ENCODE measurements around the gene HEATR1.

The HEATR1 gene

GRCh38 chr1:236540813-236541465 is 63.4 kb downstream of the HEATR1 start:
- FAIRE-seq: no peak

- FAIRE-seq: no peak
These were observed 67.8 kb downstream of the HEATR1 start for GRCh38 chr1:236536540-236536939.

GRCh38 chr1:236535662-236536161 is 68.6 kb downstream of the HEATR1 start:
- FAIRE-seq: no peak

- FAIRE-seq: no peak
These were observed 69.1 kb downstream of the HEATR1 start for GRCh38 chr1:236535190-236535589.

GRCh38 chr1:236534151-236534651 is 70.1 kb downstream of the HEATR1 start:
- FAIRE-seq: no peak

GRCh38 chr1:236532850-236533249 is 71.5 kb downstream of the HEATR1 start:
- no peak for FAIRE-seq

- FAIRE-seq: no peak
These were observed 73.4 kb downstream of the HEATR1 start for GRCh38 chr1:236530959-236531358.

GRCh38 chr1:236530286-236530685 is 74.0 kb downstream of the HEATR1 start:
- no peak for FAIRE-seq

GRCh38 chr1:236526079-236526478 is 78.2 kb downstream of the HEATR1 start:
- FAIRE-seq: no peak

GRCh38 chr1:236524895-236525184 is 79.5 kb downstream of the HEATR1 start:
- no peak for FAIRE-seq

- no peak for FAIRE-seq
These were observed 80.0 kb downstream of the HEATR1 start for GRCh38 chr1:236524142-236524894.

GRCh38 chr1:236523704-236524141 is 80.6 kb downstream of the HEATR1 start, which contains the start of gene LGALS8:
LGALS8 (plus strand) TSS chr1:236523982; CDS start chr1:236526071, 2,089 bp downstream.
- no peak for FAIRE-seq

GRCh38 chr1:236522937-236523703 is 81.2 kb downstream of the HEATR1 start:
- FAIRE-seq: no peak

GRCh38 chr1:236520445-236521005 is 83.8 kb downstream of the HEATR1 start:
- FAIRE-seq: no peak

- FAIRE-seq: no peak
These were observed 86.0 kb downstream of the HEATR1 start for GRCh38 chr1:236518322-236518721.

GRCh38 chr1:236516929-236517704 is 87.2 kb downstream of the HEATR1 start:
- no peak for FAIRE-seq

GRCh38 chr1:236515443-236515958 is 88.8 kb downstream of the HEATR1 start:
- FAIRE-seq: no peak

- FAIRE-seq: no peak
These were observed 89.4 kb downstream of the HEATR1 start for GRCh38 chr1:236514703-236515442.

GRCh38 chr1:236511735-236512418 is 92.4 kb downstream of the HEATR1 start:
- no peak for FAIRE-seq

- no peak for FAIRE-seq
These were observed 94.5 kb downstream of the HEATR1 start for GRCh38 chr1:236509647-236510401.

All from colon (tissue), 2 donors.